Body of pancreas (tissue), 4 donors: Measurements from ENCODE around the gene CYP1B1.

Experiments used
- POLR2A ChIP-seq, 3 donors: fragments of 450-650 bp; IDR thresholded peaks; one replicate each; pipeline ENCODE4 v1.6.1; 2016; ENCODE audit warnings: antibody characterized with exemption in 3 of 3, mild to moderate bottlenecking in 2 of 3
- TF ChIP-seq, protein P1 (sequence below), 7 experiments: fragments of 450-650 bp in 4 of 7; fragments of 200-600 bp in 3 of 7; sonication (generic) in 3 of 7; IDR thresholded peaks; one replicate each; pipeline ENCODE4 v1.5.1; 2016 to 2019; ENCODE audit warnings: antibody characterized with exemption in 7 of 7

- TF ChIP-seq, protein P1, sequence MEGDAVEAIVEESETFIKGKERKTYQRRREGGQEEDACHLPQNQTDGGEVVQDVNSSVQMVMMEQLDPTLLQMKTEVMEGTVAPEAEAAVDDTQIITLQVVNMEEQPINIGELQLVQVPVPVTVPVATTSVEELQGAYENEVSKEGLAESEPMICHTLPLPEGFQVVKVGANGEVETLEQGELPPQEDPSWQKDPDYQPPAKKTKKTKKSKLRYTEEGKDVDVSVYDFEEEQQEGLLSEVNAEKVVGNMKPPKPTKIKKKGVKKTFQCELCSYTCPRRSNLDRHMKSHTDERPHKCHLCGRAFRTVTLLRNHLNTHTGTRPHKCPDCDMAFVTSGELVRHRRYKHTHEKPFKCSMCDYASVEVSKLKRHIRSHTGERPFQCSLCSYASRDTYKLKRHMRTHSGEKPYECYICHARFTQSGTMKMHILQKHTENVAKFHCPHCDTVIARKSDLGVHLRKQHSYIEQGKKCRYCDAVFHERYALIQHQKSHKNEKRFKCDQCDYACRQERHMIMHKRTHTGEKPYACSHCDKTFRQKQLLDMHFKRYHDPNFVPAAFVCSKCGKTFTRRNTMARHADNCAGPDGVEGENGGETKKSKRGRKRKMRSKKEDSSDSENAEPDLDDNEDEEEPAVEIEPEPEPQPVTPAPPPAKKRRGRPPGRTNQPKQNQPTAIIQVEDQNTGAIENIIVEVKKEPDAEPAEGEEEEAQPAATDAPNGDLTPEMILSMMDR (IDR thresholded peaks at IDR 0.05): no peak
- TF ChIP-seq POLR2A (IDR thresholded peaks at IDR 0.05): no peak
Measured at GRCh38 chr2:38074058-38074763, 1.7 kb downstream of the CYP1B1 start.
